GM21723 (cell line): ENCODE results near the gene LAMA3.

Source experiments
- ATAC-seq: cut with Tn5 transposase; IDR thresholded peaks from one replicate; pipeline ENCODE4 v1.9.1; 2021; ENCODE audit warnings: mild to moderate bottlenecking, moderate library complexity; ENCODE audit not compliant: unreplicated experiment

The LAMA3 gene

GRCh38 chr18:23932385-23933067, 243.3 kb downstream of the LAMA3 start:
- no peak for ATAC-seq

GRCh38 chr18:23933407-23933806, 244.2 kb downstream of the LAMA3 start:
- ATAC-seq, result no peak

GRCh38 chr18:23934252-23934651, 245.0 kb downstream of the LAMA3 start:
- no peak for ATAC-seq

- no peak for ATAC-seq
Observed at GRCh38 chr18:23934863-23935262, 245.6 kb downstream of the LAMA3 start.

- ATAC-seq, result no peak
Observed at GRCh38 chr18:23935804-23936203, 246.6 kb downstream of the LAMA3 start.

GRCh38 chr18:23936381-23936958, 247.2 kb downstream of the LAMA3 start:
- ATAC-seq, result no peak

GRCh38 chr18:23938043-23938756, 248.9 kb downstream of the LAMA3 start:
- ATAC-seq, result no peak

- ATAC-seq, result no peak
Observed at GRCh38 chr18:23938901-23939341, 249.7 kb downstream of the LAMA3 start.

GRCh38 chr18:23939366-23939765, 250.1 kb downstream of the LAMA3 start:
- no peak for ATAC-seq

- ATAC-seq, result no peak
Observed at GRCh38 chr18:23939896-23940295, 250.6 kb downstream of the LAMA3 start.

- ATAC-seq, result no peak
Observed at GRCh38 chr18:23941791-23942190, 252.5 kb downstream of the LAMA3 start.

- peak; percentile 83 for ATAC-seq
Observed at GRCh38 chr18:23943104-23943503, 253.9 kb downstream of the LAMA3 start.

GRCh38 chr18:23943903-23944624, 254.8 kb downstream of the LAMA3 start:
- no peak for ATAC-seq

- ATAC-seq, result peak; percentile 56
Observed at GRCh38 chr18:23945416-23946079, 256.3 kb downstream of the LAMA3 start.

- ATAC-seq, result no peak
Observed at GRCh38 chr18:23949863-23950262, 260.6 kb downstream of the LAMA3 start.

- no peak for ATAC-seq
Observed at GRCh38 chr18:23950644-23951043, 261.4 kb downstream of the LAMA3 start.

- no peak for ATAC-seq
Observed at GRCh38 chr18:23951206-23951605, 262.0 kb downstream of the LAMA3 start.

- no peak for ATAC-seq
Observed at GRCh38 chr18:23953984-23954383, 264.7 kb downstream of the LAMA3 start.

GRCh38 chr18:23956483-23956882, 267.2 kb downstream of the LAMA3 start:
- no peak for ATAC-seq

GRCh38 chr18:23958036-23958435, 268.8 kb downstream of the LAMA3 start:
- no peak for ATAC-seq
